IPS-11a (cell line): Measurements from ENCODE around the gene GPATCH1.
"Not testable (repeated sequence)": the region's sequence is repeated elsewhere in the genome, so short reads cannot be mapped to it uniquely, and the experiment has no call there.

Experiments
- H3K4me3 ChIP-seq: one replicate; pipeline ENCODE4 v1.5.1; 2013; ENCODE audit warnings: low read depth, low read length, control low read depth

The GPATCH1 gene

GRCh38 chr19:33080761-33081681 lies at the start of gene GPATCH1:
Gene GPATCH1, plus strand, starts transcription at chr19:33081181. Its CDS starts 13 bp downstream, at chr19:33081194.
- peak within 1 kb of the TSS; percentile 93 for H3K4me3 ChIP-seq

DNA sequence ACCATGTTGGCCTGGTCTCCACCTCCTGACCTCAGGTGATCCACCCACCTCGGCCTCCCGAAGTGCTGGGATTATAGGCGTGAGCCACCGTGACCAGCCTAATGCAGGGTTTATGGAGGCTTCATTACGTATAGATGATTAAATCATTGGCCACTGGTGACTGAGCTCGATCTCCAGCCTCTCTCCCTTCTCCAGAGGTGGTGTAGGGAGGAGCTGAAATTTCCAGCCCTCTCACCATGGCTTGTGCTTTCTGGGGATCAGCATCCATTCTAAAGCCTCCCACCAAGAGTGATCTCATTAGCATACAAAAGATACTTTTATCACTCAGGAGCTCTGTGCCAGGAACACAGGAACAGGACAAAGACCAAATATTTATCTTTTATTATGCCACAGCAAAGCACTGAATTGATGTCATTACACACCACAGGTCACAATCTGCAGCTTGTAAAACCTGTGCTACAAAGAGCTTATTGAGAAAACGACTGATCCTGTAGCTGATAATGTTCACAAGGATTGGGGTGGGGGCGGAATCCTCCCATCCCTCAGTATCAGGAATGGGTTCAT lies 48.7 kb upstream of the GPATCH1 start:
- H3K4me3 ChIP-seq = no peak overlapping the region

- H3K4me3 ChIP-seq = no peak overlapping the region
Measured at GRCh38 chr19:33035461-33035860, 45.5 kb upstream of the GPATCH1 start.

DNA sequence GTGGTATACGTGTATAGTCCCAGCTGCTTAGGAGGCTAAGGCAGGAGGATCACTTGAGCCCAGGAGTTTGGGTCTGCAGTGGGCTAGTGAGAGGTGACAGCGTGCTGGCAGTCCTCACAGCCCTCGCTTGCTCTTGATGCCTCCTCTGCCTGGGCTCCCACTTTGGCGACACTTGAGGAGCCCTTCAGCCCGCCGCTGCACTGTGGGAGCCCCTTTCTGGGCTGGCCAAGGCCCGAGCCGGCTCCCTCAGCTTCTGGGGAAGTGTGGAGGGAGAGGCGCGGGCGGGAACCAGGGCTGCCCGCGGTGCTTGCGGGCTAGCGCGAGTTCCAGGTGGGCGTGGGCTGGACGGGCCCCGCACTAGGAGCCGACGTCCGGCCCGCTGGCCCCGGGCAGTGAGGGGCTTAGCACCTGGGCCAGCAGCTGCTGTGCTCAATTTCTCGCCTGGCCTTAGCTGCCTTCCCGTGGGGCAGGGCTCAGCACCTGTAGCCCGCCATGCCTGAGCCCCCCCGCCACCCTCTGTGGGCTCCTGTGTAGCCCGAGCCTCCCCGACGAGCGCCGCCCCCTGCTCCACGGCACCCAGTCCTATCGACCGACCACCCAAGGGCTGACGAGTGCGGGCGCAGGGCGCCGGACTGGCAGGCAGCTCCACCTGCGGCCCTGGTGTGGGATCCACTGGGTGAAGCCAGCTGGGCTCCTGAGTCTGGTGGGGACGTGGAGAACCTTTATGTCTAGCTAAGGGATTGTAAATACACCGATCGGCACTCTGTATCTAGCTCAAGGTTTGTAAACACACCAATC lies 44.4 kb upstream of the GPATCH1 start:
- not testable (repeated sequence) for H3K4me3 ChIP-seq

DNA sequence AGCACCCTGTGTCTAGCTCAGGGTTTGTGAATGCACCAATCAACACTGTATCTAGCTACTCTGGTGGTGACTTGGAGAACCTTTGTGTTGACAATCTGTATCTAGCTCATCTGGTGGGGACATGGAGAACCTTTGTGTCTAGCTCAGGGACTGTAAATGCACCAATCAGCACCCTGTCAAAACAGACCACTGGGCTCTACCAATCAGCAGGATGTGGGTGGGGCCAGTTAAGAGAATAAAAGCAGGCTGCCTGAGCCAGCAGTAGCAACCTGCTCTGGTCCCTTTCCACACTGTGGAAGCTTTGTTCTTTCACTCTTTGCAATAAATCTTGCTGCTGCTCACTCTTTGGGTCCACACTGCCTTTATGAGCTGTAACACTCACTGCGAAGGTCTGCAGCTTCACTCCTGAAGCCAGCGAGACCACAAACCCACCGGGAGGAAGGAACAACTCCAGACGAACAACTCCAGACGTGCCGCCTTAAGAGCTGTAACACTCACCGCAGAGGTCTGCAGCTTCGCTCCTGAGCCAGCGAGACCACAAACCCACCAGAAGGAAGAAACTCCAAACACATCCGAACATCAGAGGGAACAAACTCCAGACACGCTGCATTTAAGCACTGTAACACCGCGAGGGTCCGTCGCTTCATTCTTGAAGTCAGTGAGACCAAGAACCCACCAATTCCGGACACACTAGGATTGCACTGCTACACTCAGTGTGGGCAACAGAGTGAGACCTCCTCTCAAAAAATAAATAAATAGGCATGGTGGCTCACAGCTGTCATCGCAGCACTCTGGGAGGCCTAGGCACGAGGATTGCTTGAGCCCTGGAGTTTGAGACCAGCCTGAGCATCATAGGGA lies 43.6 kb upstream of the GPATCH1 start:
- H3K4me3 ChIP-seq = not testable (repeated sequence)

DNA sequence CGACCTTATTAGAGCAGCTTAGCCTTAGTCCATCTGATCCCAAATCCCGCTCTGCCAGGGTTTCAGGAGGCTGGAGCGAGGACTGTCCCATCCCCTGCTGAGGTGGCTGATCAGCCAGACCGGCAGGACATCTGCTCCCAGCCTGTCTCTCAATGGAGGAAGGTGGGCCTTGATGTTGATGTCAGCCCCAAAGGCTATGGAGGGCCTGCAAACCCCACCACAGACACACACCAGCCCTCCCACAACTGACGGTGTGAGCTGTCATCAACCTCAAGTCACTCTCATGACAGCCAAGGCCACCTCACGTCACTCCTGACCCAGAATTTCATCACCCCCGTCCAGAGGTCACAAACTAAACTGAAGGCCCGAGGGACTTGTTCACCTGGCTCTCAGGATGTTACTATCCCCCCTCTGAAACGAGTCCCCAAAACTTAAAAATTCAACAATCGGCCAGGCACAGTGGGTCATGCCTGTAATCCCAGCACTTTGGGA lies 41.8 kb upstream of the GPATCH1 start:
- no peak overlapping the region for H3K4me3 ChIP-seq

- H3K4me3 ChIP-seq = no peak overlapping the region
Measured at GRCh38 chr19:33039815-33040214, 41.2 kb upstream of the GPATCH1 start.

GRCh38 chr19:33040994-33041827 lies 39.8 kb upstream of the GPATCH1 start:
- no peak overlapping the region for H3K4me3 ChIP-seq

GRCh38 chr19:33041828-33042160 lies 39.2 kb upstream of the GPATCH1 start:
- H3K4me3 ChIP-seq = not testable (repeated sequence)

GRCh38 chr19:33047422-33047821 lies 33.6 kb upstream of the GPATCH1 start:
- H3K4me3 ChIP-seq = no peak overlapping the region

DNA sequence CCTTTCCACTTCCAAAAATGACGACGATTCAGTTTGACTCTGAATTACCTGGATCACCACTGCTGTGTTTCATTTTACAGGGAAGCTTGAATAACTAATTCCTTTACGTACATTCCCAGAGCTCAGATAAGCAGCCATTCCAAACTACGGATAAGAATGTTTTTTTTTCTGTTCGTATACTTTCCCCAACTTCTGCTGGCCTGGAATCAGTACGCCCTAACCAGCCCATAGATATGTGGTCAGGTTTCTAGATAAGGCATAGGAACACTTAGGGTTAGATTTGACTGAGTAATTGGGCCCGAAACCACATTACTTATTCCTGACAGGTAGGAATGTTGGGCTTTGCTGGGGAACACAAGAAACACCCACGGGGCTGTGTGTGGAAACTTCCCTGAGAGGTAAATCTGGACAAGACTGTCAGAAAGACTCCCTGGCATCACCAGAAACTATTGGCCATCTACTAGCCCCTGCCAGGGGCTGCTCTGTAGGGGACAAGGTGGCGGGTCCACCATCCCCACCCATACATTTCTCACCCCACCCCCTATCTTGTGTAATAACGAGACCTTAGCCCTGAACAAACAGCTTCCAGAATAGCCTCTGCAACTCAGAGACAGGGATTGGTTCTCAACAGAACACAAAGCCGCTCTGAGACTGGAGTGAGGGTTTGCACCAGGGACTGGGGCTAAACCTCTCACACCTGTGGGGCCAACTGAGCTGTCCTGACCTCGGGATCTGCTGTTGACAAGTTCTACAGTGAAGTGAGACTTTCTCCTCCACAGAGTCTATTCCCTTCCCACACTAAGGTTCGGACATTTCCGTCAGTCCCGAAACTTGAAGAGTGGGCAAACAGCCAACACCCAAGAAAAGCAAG lies 31.9 kb upstream of the GPATCH1 start:
- no peak overlapping the region for H3K4me3 ChIP-seq

GRCh38 chr19:33050110-33050509 lies 30.9 kb upstream of the GPATCH1 start:
- H3K4me3 ChIP-seq = no peak overlapping the region

GRCh38 chr19:33052352-33052972 lies 28.5 kb upstream of the GPATCH1 start:
- H3K4me3 ChIP-seq = no peak overlapping the region

DNA sequence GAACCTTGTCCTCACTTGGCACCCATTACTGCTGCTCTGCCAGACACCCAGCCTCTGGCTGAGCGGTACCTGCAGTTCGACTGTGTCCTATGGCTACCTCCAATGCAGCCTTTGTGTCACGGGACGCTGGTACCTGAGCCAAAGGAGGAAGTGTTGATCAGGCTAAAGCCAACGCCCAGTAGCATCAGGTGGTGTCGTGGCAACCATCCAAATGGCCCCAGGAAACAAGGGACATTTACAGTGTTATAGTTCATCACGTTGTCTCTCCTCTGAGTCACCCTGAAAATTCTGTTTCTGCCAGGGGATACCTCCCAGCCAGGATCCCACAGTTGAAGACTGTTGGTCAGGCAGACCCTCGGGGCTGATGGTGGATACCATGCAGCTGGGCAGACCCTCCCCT lies 26.4 kb upstream of the GPATCH1 start:
- H3K4me3 ChIP-seq = no peak overlapping the region

GRCh38 chr19:33055718-33056117 lies 25.3 kb upstream of the GPATCH1 start:
- no peak overlapping the region for H3K4me3 ChIP-seq

DNA sequence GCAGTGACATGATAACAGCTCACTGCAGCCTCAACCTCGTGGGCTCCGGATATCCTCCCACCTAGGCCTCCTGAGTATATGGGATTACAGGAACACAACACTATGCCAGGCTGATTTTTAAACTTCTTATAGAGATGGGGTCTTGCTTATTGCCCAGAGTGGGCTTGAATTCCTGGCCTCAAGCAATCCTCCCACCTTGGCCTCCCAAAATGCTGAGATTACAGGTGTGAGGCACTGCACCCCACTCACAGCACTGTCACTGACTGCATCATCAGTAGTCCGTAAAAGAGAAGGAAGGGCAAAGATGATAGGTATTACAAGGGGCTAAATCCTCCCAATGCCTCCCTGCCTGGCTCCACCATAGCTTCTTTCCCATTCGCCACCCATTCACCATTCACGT lies 20.4 kb upstream of the GPATCH1 start:
- H3K4me3 ChIP-seq = no peak overlapping the region

DNA sequence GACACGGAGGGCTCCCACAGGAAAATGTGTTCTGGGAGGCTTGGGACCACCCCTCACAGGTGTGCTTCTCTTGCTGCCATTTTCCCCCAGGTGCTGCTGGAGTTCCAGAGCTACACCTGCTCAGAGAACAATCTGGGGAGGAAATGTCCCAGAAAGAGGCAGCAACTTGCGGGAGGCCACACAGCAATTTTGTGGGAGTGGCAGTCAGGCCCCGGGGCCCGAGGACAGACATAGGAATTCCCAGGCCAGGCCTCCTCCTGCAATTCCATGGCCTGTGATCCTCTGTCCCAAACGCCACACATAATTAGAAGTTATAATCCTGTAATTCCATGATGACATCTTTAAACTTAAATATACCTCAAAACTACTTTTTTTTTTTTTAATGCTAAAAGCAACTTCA lies 18.1 kb upstream of the GPATCH1 start:
- no peak overlapping the region for H3K4me3 ChIP-seq

- peak overlapping the region; percentile 22 for H3K4me3 ChIP-seq
Measured at GRCh38 chr19:33063356-33063752, 17.6 kb upstream of the GPATCH1 start.
